Measurements from ENCODE around the gene PISD. TPM values are rescaled to one million over a fixed set of nuclear protein-coding genes. Genes with fewer than 3 reads are reported as not detected.

PISD gene
- total RNA-seq, 1 experiment from 2014 or later, result 31.6 TPM

DNA sequence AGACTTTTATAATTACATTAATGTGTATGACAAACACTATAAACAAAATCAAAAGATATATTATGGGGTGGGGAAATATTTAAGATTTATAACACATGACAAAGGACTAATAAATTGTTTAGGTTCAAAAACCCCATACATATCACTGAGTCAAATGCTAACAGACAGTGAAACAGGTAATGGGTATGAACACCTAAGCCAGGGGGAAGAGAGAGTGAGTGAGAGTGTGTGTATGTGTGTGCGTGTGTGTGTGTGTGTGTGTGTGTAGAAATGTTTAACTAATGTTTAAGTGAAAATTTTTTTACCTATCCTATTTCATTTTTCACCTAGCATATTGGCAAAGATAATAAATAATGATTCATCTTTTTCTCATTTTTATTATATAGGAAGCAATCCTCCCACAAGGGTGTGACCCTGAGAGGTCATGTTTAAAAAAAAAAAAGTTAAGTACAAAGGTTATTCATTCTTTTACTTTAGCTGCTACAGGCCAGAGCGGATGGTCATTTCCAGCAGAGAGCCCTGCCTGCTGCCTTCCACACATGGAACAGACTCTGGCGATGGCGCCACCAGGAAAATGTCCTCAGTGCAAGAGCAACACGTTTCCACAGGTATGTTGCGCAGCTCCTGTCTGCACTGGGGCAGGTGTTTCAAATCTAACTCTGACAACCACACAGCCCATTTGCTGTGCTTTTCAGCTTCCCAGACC, 72.9 kb downstream of the PISD start:
- Histone ChIP-seq H2AFZ (ENCODE audit: low read length) (no peak overlapping the region), H3K9me2 (replicated peaks; ENCODE audit: insufficient read depth, low read length) (no peaks in the 10 kb centered on the region), H3K79me2 (ENCODE audit: low read length) (no peaks in the 10 kb centered on the region), H3K9ac (ENCODE audit: low read length) (no peak overlapping the region), H4K20me1 (ENCODE audit: insufficient read depth, low read depth, low read length) (no peaks in the 10 kb centered on the region), H3K4me2 (ENCODE audit: low read depth, low read length, poor library complexity, severe bottlenecking) (no peak overlapping the region), H3K4me3 (ENCODE audit: low read length) (no peak overlapping the region), H3K27me3 (ENCODE audit: low read length) (no peaks in the 10 kb centered on the region), H3K27ac (ENCODE audit: low read length) (no peak overlapping the region), H3K4me1 (ENCODE audit: low read length) (no peaks in the 10 kb centered on the region), H3K9me3 (ENCODE audit: low read length) (no peaks in the 10 kb centered on the region), H3K36me3 (ENCODE audit: insufficient read depth, low read length) (peaks cover 49% of the 10 kb centered on the region)
- no peak for DNase-seq

DNA sequence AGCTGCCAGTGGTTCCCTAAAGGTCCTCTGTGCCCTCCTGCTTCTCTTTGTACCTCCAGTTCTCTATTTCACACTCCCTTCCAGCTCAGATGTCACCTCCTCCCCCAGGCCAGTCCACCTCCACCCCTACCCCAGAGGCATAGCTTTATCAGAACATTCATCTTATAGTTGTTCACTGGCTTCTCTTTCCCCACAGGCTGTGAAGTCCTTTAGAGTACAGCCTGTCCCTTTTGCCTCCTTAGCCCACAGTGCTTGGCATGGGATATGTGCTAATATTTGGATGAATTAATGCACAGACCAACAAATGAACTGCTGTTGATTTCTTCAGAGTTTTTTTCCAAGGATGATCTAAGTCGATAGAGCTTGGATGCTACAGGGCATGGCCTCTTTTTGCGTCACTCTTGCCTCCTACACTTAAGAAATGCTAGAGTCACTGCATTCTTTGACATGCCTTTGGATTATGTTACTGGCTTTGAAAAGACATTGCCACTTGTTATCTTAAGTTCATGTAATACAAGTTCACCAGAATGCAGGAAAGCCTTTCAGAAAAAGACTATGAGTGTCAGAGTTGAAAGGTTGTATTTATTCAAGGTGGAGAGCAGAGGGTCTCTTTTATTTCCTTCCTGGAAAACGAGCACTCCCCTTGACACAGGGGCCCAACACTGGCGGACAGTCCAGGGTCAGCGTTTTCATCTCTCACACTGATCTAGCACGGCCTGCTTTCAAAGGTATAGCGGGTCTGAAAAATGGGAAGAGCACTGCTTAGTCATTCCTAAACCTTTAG, 75.7 kb downstream of the PISD start:
- no peaks in the 10 kb centered on the region for H3K9me3 ChIP-seq (ENCODE audit: low read length)
- H3K4me3 ChIP-seq (ENCODE audit: low read length), result no peak overlapping the region
- H3K9me2 ChIP-seq (replicated peaks; ENCODE audit: insufficient read depth, low read length), result no peaks in the 10 kb centered on the region
- no peaks in the 10 kb centered on the region for H3K4me1 ChIP-seq (ENCODE audit: low read length)
- H3K27me3 ChIP-seq (ENCODE audit: low read length), result no peaks in the 10 kb centered on the region
- H2AFZ ChIP-seq (ENCODE audit: low read length), result no peak overlapping the region
- H3K9ac ChIP-seq (ENCODE audit: low read length), result no peak overlapping the region
- H3K4me2 ChIP-seq (ENCODE audit: low read depth, low read length, poor library complexity, severe bottlenecking), result no peak overlapping the region
- H3K36me3 ChIP-seq (ENCODE audit: insufficient read depth, low read length), result peaks cover 61% of the 10 kb centered on the region
- no peaks in the 10 kb centered on the region for H4K20me1 ChIP-seq (ENCODE audit: insufficient read depth, low read depth, low read length)
- no peak overlapping the region for H3K27ac ChIP-seq (ENCODE audit: low read length)
- DNase-seq, result no peak
- H3K79me2 ChIP-seq (ENCODE audit: low read length), result no peaks in the 10 kb centered on the region

DNA sequence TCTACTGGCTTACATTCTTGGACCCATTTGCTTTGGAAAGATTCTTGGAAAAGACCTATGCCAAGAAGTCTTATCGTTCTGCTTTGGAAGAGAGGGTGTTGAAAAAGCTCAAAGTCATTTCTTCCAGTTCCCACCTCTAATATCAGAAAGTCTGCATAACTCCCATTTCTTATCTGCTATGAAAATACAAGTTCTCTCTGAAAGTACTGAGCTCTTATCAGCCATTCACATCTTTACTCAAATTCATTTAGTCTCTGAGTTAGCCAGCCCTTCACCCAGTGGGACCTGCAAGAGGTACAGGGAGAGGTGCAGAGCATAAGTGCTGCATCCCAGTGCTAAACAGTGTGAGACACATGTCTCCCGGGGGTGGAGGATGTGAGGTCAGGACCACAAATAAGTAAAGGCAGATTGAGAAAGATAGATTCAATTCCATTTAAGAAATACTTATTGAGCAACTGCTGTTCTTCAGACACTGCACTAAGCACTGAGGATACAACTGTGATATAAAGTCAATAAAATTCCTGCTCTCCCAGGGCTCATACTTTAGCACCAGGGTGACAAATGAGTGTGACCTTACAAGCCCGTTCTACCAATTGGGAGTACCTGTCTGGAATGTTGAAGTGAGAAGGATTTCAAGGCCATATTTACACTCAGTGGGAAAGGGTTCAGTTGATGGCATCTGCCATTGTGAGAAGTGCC, 76.7 kb downstream of the PISD start:
- H3K9ac ChIP-seq (ENCODE audit: low read length), result no peak overlapping the region
- H3K36me3 ChIP-seq (ENCODE audit: insufficient read depth, low read length), result peaks cover 62% of the 10 kb centered on the region
- H3K4me3 ChIP-seq (ENCODE audit: low read length), result no peak overlapping the region
- no peaks in the 10 kb centered on the region for H3K9me2 ChIP-seq (replicated peaks; ENCODE audit: insufficient read depth, low read length)
- H3K4me1 ChIP-seq (ENCODE audit: low read length), result no peaks in the 10 kb centered on the region
- DNase-seq, result no peak
- no peaks in the 10 kb centered on the region for H3K9me3 ChIP-seq (ENCODE audit: low read length)
- no peaks in the 10 kb centered on the region for H4K20me1 ChIP-seq (ENCODE audit: insufficient read depth, low read depth, low read length)
- no peaks in the 10 kb centered on the region for H3K79me2 ChIP-seq (ENCODE audit: low read length)
- no peak overlapping the region for H2AFZ ChIP-seq (ENCODE audit: low read length)
- H3K27me3 ChIP-seq (ENCODE audit: low read length), result no peaks in the 10 kb centered on the region
- H3K4me2 ChIP-seq (ENCODE audit: low read depth, low read length, poor library complexity, severe bottlenecking), result no peak overlapping the region
- H3K27ac ChIP-seq (ENCODE audit: low read length), result no peak overlapping the region

DNA sequence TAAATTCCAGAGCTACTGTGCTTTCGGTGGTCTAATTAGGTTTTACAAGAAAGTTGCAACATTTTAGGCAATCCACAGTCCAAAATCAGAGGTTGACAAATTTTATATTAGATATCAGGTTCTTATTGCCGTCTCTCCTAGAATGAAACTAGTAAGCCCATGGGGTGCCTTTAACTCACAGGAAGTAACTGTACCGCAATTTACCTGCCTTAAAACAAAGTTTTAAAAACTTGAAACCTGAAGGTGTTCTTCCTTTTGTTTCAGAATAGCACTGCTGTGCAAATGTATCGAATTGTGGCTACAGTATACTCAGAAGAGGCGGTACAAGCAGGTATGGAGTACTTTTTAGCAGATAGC, 77.2 kb downstream of the PISD start:
- H4K20me1 ChIP-seq (ENCODE audit: insufficient read depth, low read depth, low read length), result no peaks in the 10 kb centered on the region
- H3K9me3 ChIP-seq (ENCODE audit: low read length), result no peaks in the 10 kb centered on the region
- H3K9ac ChIP-seq (ENCODE audit: low read length), result no peak overlapping the region
- H3K4me3 ChIP-seq (ENCODE audit: low read length), result no peak overlapping the region
- no peak overlapping the region for H3K27ac ChIP-seq (ENCODE audit: low read length)
- H3K4me2 ChIP-seq (ENCODE audit: low read depth, low read length, poor library complexity, severe bottlenecking), result no peak overlapping the region
- H3K4me1 ChIP-seq (ENCODE audit: low read length), result no peaks in the 10 kb centered on the region
- H3K79me2 ChIP-seq (ENCODE audit: low read length), result no peaks in the 10 kb centered on the region
- no peak for DNase-seq
- no peaks in the 10 kb centered on the region for H3K9me2 ChIP-seq (replicated peaks; ENCODE audit: insufficient read depth, low read length)
- no peaks in the 10 kb centered on the region for H3K27me3 ChIP-seq (ENCODE audit: low read length)
- no peak overlapping the region for H2AFZ ChIP-seq (ENCODE audit: low read length)
- peaks cover 62% of the 10 kb centered on the region for H3K36me3 ChIP-seq (ENCODE audit: insufficient read depth, low read length)

DNA sequence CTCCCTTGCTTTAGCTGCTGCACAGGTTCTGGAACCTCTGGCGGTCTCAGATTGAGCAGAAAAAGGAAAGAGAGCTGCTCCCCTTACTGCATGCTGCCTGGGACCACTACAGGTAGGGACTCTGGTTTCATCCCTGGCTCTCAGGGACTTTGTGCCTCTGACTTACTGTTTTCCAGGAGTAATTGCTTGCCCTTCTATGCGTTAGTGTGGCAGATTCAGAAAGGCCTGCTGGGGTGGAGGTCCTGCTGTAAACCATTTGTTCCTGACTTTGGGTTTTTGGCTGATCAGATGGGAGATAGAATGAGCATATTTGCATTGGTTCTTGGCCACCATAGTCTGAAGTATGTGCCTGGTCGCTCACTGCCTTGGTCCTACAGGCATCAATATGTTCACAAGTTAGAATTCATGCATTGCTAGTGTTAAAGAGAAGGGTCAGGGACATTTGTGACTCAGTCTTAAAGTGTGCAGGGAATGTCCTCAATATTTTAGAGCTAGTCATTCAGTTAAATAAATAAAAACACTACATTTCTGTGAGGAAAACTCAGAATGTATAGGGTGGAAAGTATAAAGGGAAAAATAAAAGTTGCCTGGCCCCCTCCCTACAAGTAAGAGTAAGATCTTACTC, 78.0 kb downstream of the PISD start:
- Histone ChIP-seq H3K4me2 (ENCODE audit: low read depth, low read length, poor library complexity, severe bottlenecking) (no peak overlapping the region), H3K9me2 (replicated peaks; ENCODE audit: insufficient read depth, low read length) (no peaks in the 10 kb centered on the region), H3K9me3 (ENCODE audit: low read length) (no peaks in the 10 kb centered on the region), H3K4me1 (ENCODE audit: low read length) (no peaks in the 10 kb centered on the region), H4K20me1 (ENCODE audit: insufficient read depth, low read depth, low read length) (no peaks in the 10 kb centered on the region), H3K27me3 (ENCODE audit: low read length) (no peaks in the 10 kb centered on the region), H3K9ac (ENCODE audit: low read length) (no peak overlapping the region), H2AFZ (ENCODE audit: low read length) (no peak overlapping the region), H3K36me3 (ENCODE audit: insufficient read depth, low read length) (peaks cover 55% of the 10 kb centered on the region), H3K27ac (ENCODE audit: low read length) (no peak overlapping the region), H3K79me2 (ENCODE audit: low read length) (no peaks in the 10 kb centered on the region), H3K4me3 (ENCODE audit: low read length) (no peak overlapping the region)
- DNase-seq, result no peak

DNA sequence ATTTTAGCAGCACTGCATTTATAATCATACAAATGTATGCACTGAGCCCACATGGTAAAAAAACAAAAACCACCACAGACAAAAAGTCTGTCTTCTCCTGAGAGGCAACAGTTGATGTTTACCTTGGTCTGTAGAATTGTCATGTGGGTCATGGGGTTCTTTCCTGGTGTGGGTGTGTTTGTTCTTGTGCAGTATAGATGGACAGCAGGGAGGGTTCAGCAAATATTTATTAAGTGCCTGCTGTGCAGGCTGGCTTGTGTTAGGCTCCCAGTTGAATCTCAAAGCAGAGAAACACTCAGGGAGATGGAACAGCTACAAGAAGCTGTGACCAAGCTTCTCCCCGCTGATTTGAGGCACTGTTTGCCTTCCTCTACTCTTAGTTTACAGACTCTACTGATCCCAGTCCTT, 82.2 kb downstream of the PISD start:
- Histone ChIP-seq H4K20me1 (ENCODE audit: insufficient read depth, low read depth, low read length) (no peaks in the 10 kb centered on the region), H3K4me3 (ENCODE audit: low read length) (no peak overlapping the region), H3K27ac (ENCODE audit: low read length) (no peak overlapping the region), H3K9ac (ENCODE audit: low read length) (no peak overlapping the region), H3K27me3 (ENCODE audit: low read length) (no peaks in the 10 kb centered on the region), H3K9me2 (replicated peaks; ENCODE audit: insufficient read depth, low read length) (no peaks in the 10 kb centered on the region), H3K9me3 (ENCODE audit: low read length) (no peaks in the 10 kb centered on the region), H3K36me3 (ENCODE audit: insufficient read depth, low read length) (peaks cover 26% of the 10 kb centered on the region; the same call in 1 of the 2 replicates), H3K4me1 (ENCODE audit: low read length) (no peaks in the 10 kb centered on the region), H3K4me2 (ENCODE audit: low read depth, low read length, poor library complexity, severe bottlenecking) (no peak overlapping the region), H2AFZ (ENCODE audit: low read length) (no peak overlapping the region), H3K79me2 (ENCODE audit: low read length) (no peaks in the 10 kb centered on the region)
- DNase-seq, result no peak

DNA sequence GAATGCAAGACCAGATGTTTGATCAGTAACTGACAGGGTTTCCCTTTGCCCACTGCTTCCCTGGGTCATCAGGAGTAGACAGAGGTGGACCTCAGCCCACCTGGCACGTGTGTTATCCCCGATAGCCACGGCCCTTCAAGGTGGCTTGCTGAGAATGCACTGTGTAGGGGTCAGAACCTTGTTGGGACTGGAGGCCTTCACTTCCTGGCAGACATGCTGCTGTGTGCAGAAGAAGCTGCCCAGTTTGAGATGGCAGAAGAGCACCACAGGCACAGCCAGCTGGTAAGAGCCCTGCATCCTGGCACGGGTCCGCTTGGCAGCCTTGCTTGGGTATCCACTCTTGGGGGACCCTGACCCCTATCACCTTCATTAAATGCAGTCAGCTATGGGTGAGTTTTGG, 83.8 kb downstream of the PISD start:
- Histone ChIP-seq H3K4me1 (ENCODE audit: low read length) (no peaks in the 10 kb centered on the region), H3K4me3 (ENCODE audit: low read length) (no peak overlapping the region), H3K27me3 (ENCODE audit: low read length) (no peaks in the 10 kb centered on the region), H3K9me3 (ENCODE audit: low read length) (no peaks in the 10 kb centered on the region), H3K9ac (ENCODE audit: low read length) (no peak overlapping the region), H2AFZ (ENCODE audit: low read length) (no peak overlapping the region), H3K4me2 (ENCODE audit: low read depth, low read length, poor library complexity, severe bottlenecking) (no peak overlapping the region), H3K79me2 (ENCODE audit: low read length) (no peaks in the 10 kb centered on the region), H3K9me2 (replicated peaks; ENCODE audit: insufficient read depth, low read length) (no peaks in the 10 kb centered on the region), H4K20me1 (ENCODE audit: insufficient read depth, low read depth, low read length) (no peaks in the 10 kb centered on the region), H3K36me3 (ENCODE audit: insufficient read depth, low read length) (peaks cover 21% of the 10 kb centered on the region; the same call in 1 of the 2 replicates), H3K27ac (ENCODE audit: low read length) (no peak overlapping the region)
- DNase-seq, result no peak

DNA sequence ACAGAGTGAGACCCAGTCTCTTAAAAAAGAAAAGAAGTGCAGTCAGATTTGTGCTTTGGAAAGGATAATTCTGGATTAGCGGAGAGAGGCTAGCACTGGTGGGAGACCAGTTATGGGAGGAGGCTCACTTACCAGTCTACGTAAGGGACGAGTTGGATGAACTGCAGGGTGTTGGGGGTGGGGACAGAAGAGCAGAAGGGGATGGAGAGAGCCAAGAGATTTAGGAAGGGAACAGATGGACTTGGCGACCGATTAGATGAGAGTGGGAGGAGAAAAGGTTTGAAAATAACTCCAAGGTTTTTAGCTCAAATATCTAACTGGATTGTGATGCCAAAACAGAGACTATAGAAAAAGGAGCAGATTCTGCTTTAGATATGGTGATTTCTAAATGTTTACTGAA, 84.3 kb downstream of the PISD start:
- no peaks in the 10 kb centered on the region for H3K9me3 ChIP-seq (ENCODE audit: low read length)
- H3K27me3 ChIP-seq (ENCODE audit: low read length), result no peaks in the 10 kb centered on the region
- H3K79me2 ChIP-seq (ENCODE audit: low read length), result no peaks in the 10 kb centered on the region
- H3K9ac ChIP-seq (ENCODE audit: low read length), result no peak overlapping the region
- no peak overlapping the region for H2AFZ ChIP-seq (ENCODE audit: low read length)
- DNase-seq, result no peak
- H4K20me1 ChIP-seq (ENCODE audit: insufficient read depth, low read depth, low read length), result no peaks in the 10 kb centered on the region
- peaks cover 21% of the 10 kb centered on the region; the same call in 1 of the 2 replicates for H3K36me3 ChIP-seq (ENCODE audit: insufficient read depth, low read length)
- H3K4me3 ChIP-seq (ENCODE audit: low read length), result no peak overlapping the region
- H3K9me2 ChIP-seq (replicated peaks; ENCODE audit: insufficient read depth, low read length), result no peaks in the 10 kb centered on the region
- H3K27ac ChIP-seq (ENCODE audit: low read length), result no peak overlapping the region
- H3K4me2 ChIP-seq (ENCODE audit: low read depth, low read length, poor library complexity, severe bottlenecking), result no peak overlapping the region
- no peaks in the 10 kb centered on the region for H3K4me1 ChIP-seq (ENCODE audit: low read length)

Measured in Karpas-422 (cell line).